ENCODE results near the gene FLT4.

DNA sequence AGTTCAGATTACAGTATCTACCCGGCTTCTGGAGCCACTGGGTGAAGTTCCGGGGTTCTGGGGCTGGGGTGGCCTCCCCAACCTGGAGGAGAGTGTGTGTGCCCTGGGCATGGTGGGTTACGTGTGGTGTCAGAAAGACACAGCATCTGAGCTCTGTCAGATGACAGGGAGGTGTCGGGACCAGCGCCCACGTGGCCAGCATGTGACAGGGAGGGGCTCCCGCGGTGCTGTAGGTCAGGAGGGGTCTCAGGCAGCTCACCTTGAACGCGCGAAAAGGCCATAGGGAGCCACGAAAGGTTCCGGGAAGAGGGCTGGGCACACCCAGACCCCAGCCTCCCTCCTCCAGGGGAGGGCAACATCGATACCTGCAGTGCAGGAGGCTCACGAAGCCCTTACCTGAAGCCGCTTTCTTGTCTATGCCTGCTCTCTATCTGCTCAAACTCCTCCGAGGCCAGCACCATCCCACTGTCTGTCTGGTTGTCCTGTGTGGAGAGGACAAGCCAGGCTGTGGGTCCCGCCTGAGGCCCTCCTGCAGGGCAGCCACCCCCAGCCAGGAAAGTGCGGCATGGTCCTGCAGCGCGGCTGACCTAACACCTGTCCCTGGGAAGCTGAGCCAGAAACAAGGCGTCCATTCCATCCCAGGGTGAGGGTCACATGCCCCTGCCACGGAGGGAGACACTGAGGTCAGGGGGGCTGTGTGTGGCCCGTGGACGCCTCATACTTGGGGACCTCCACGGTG is 40.7 kb downstream of the FLT4 start:
- TF ChIP-seq, protein P1, sequence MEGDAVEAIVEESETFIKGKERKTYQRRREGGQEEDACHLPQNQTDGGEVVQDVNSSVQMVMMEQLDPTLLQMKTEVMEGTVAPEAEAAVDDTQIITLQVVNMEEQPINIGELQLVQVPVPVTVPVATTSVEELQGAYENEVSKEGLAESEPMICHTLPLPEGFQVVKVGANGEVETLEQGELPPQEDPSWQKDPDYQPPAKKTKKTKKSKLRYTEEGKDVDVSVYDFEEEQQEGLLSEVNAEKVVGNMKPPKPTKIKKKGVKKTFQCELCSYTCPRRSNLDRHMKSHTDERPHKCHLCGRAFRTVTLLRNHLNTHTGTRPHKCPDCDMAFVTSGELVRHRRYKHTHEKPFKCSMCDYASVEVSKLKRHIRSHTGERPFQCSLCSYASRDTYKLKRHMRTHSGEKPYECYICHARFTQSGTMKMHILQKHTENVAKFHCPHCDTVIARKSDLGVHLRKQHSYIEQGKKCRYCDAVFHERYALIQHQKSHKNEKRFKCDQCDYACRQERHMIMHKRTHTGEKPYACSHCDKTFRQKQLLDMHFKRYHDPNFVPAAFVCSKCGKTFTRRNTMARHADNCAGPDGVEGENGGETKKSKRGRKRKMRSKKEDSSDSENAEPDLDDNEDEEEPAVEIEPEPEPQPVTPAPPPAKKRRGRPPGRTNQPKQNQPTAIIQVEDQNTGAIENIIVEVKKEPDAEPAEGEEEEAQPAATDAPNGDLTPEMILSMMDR (IDR thresholded peaks at IDR 0.05): no peak
- TF ChIP-seq EZH2 (IDR thresholded peaks at IDR 0.05; ENCODE audit: borderline replicate concordance, insufficient read depth, low read depth, low read length, poor library complexity, severe bottlenecking): no peak
